HepG2 (cell line): ENCODE results near the gene SIMC1. TPM values are rescaled to one million over a fixed set of nuclear protein-coding genes. Genes with fewer than 3 reads are reported as not detected.

Source experiments
- ATAC-seq: fragments of 200-7000 bp; cut with Tn5 transposase; 3 replicates; pipeline ENCODE4 v1.9.1; 2020; ENCODE audit warnings: mild to moderate bottlenecking, moderate library complexity
- BruUV-seq: library from RNA; stranded (reverse); fragments of 400-500 nt; replicated peaks from 2 replicates; lab custom pipeline; 2021; lab: Mats Ljungman, UMichigan
- CTCF ChIA-PET: fragments of 300-600 bp; formaldehyde crosslinking; extraction: SDS; loops from one replicate; lab custom pipeline; 2021; ENCODE audit warnings: low total read pairs, inconsistent platforms, low intra/inter-chr PET ratio; lab: Yijun Ruan, JAX
- POLR2A ChIA-PET: fragments of 350-600 bp; sonication (Branson Sonifier 250); formaldehyde crosslinking; loops from one replicate; lab custom pipeline; 2020; ENCODE audit warnings: antibody characterized with exemption, inconsistent platforms; lab: Yijun Ruan, JAX
- DNase-seq: peaks from one replicate; pipeline ENCODE4 v3.0.0-alpha.2; 2015; ENCODE audit warnings: low spot score
- FAIRE-seq: peaks from 3 replicates; lab custom pipeline; 2011; peaks lifted over from hg19 to GRCh38; lab: Jason Lieb, UNC
- H2AFZ ChIP-seq: one replicate; pipeline ENCODE4 v1.6.1; 2011; ENCODE audit warnings: low read length, inconsistent platforms
- H3K27ac ChIP-seq: fragments of 300-600 bp; 3 replicates; pipeline ENCODE4 v1.8.0; 2011; ENCODE audit warnings: mixed run types, mild to moderate bottlenecking, mixed read lengths, low read length, inconsistent platforms; ENCODE audit not compliant: insufficient read depth; ENCODE audit errors: extremely low read length
- H3K27me3 ChIP-seq, 2 experiments: fragments of 200-600 bp in 1 of 2; 2 replicates in 1 of 2; 3 replicates in 1 of 2; pipeline versions ENCODE4 v1.6.0 to v1.8.0; 2011; ENCODE audit warnings: low read length in 2 of 2, mild to moderate bottlenecking in 2 of 2, moderate library complexity in 2 of 2, inconsistent platforms in 1 of 2; ENCODE audit not compliant: insufficient read depth in 2 of 2, control insufficient read depth in 1 of 2
- H3K36me3 ChIP-seq, 2 experiments: fragments of 200-600 bp in 1 of 2; replicated peaks in 1 of 2; 2 replicates in 1 of 2; 3 replicates in 1 of 2; pipeline versions ENCODE4 v1.5.1 to v1.8.0; 2011; ENCODE audit warnings: low read length in 2 of 2, inconsistent platforms in 1 of 2; ENCODE audit not compliant: insufficient read depth in 2 of 2, control insufficient read depth in 1 of 2
- H3K4me1 ChIP-seq: 2 replicates; pipeline ENCODE4 v1.5.1; 2012; ENCODE audit warnings: low read length, inconsistent platforms; ENCODE audit not compliant: insufficient read depth
- H3K4me2 ChIP-seq: 2 replicates; pipeline ENCODE4 v1.6.0; 2011; ENCODE audit warnings: low read depth, low read length, inconsistent platforms
- H3K4me3 ChIP-seq, 3 experiments: fragments of 200-600 bp in 1 of 3; sonication (generic), shearing (Covaris generic) in 1 of 3; replicated peaks in 1 of 3; 2 replicates each; pipeline ENCODE4 v1.5.1; 2011 to 2016; ENCODE audit warnings: low read length in 3 of 3, inconsistent platforms in 2 of 3, low read depth in 2 of 3, mild to moderate bottlenecking in 2 of 3, control low read depth in 1 of 3, mixed read lengths in 1 of 3; ENCODE audit not compliant: insufficient read depth in 1 of 3
- H3K79me2 ChIP-seq: one replicate; pipeline ENCODE4 v1.6.1; 2011; ENCODE audit warnings: low read length, inconsistent platforms; ENCODE audit not compliant: insufficient read depth
- H3K9ac ChIP-seq: 2 replicates; pipeline ENCODE4 v1.6.0; 2011; ENCODE audit warnings: mild to moderate bottlenecking, low read depth, low read length, inconsistent platforms; ENCODE audit not compliant: insufficient read depth
- H3K9me3 ChIP-seq: 2 replicates; pipeline ENCODE4 v1.5.1; 2012; ENCODE audit warnings: mild to moderate bottlenecking, low read length
- H4K20me1 ChIP-seq: 2 replicates; pipeline ENCODE4 v1.6.0; 2011; ENCODE audit warnings: inconsistent platforms, mild to moderate bottlenecking, low read length, moderate library complexity; ENCODE audit not compliant: insufficient read depth
- AHR ChIP-seq: IDR thresholded peaks from 2 replicates; pipeline ENCODE4 v1.6.1; 2018; ENCODE audit warnings: missing genetic modification reagents, missing compliant biosample characterization
- GFI1 ChIP-seq: sonication (generic); formaldehyde crosslinking; IDR thresholded peaks from 2 replicates; pipeline ENCODE4 v1.5.0; 2020; ENCODE audit warnings: missing genetic modification reagents, mild to moderate bottlenecking, borderline replicate concordance
- HNRNPL ChIP-seq: fragments of 200-400 bp; formaldehyde crosslinking; IDR thresholded peaks from 2 replicates; pipeline ENCODE4 v1.6.1; 2017; ENCODE audit warnings: mild to moderate bottlenecking, low read depth, low read length
- KLF11 ChIP-seq: IDR thresholded peaks from 2 replicates; pipeline ENCODE4 v1.6.1; 2016; ENCODE audit warnings: missing compliant biosample characterization
- MED13 ChIP-seq: sonication (generic); formaldehyde crosslinking; IDR thresholded peaks from 2 replicates; pipeline ENCODE4 v1.5.0; 2020; ENCODE audit warnings: missing genetic modification reagents
- RFXAP ChIP-seq: sonication (generic); formaldehyde crosslinking; IDR thresholded peaks from 2 replicates; pipeline ENCODE4 v1.4.0; 2020; ENCODE audit warnings: missing genetic modification reagents, borderline replicate concordance
- SALL1 ChIP-seq: sonication (generic); formaldehyde crosslinking; IDR thresholded peaks from 2 replicates; pipeline ENCODE4 v1.8.0; 2022; ENCODE audit warnings: mild to moderate bottlenecking, missing genetic modification reagents
- SNAPC2 ChIP-seq: sonication (generic); formaldehyde crosslinking; IDR thresholded peaks from 2 replicates; pipeline ENCODE4 v1.8.1; 2022; ENCODE audit warnings: mild to moderate bottlenecking, missing genetic modification reagents
- STAG1 ChIP-seq: sonication (generic); formaldehyde crosslinking; IDR thresholded peaks from 2 replicates; pipeline ENCODE4 v1.4.0; 2020; ENCODE audit warnings: missing genetic modification reagents
- ZFP36 ChIP-seq: fragments of 150-350 bp; IDR thresholded peaks from 2 replicates; pipeline ENCODE4 v1.6.1; 2018; ENCODE audit warnings: borderline replicate concordance, low read length, low read depth; ENCODE audit not compliant: partially characterized antibody
- ZNF263 ChIP-seq: sonication (generic); formaldehyde crosslinking; IDR thresholded peaks from 2 replicates; pipeline ENCODE4 v1.4.0; 2020; ENCODE audit warnings: missing genetic modification reagents
- ZNF333 ChIP-seq: sonication (generic); formaldehyde crosslinking; IDR thresholded peaks from 2 replicates; pipeline ENCODE4 v1.4.0; 2020; ENCODE audit warnings: mild to moderate bottlenecking, missing genetic modification reagents, borderline replicate concordance
- WGBS: methylation state at CpG from one replicate; pipeline ENCODE4 v1.1.6; 2017; ENCODE audit warnings: low lambda C conversion rate; 5-methylcytosine and 5-hydroxymethylcytosine counted together
- in situ Hi-C: cut with HindIII; loops from 2 replicates; pipeline ENCODE4 v1.10.0; 2017; ENCODE audit warnings: low pct_unique_long_range_greater_than_20kb; ENCODE audit not compliant: extremely low pct_ligation_motif_present
- intact Hi-C: fragments of 100-400 bp; cut with micrococcal nuclease; formaldehyde crosslinking; loops from one replicate; pipeline ENCODE4 v1.10.0; 2022; ENCODE audit not compliant: unreplicated experiment
- polyA plus RNA-seq, 8 experiments: library from polyadenylated mRNA; depleted of rRNA in 3 of 8; stranded (reverse) in 7 of 8; unstranded in 1 of 8; fragments of >200 nt; fragmentation: Illumina TruSeq in 4 of 8; extraction: Trizol in 4 of 8; gene quantifications; 2 replicates each; pipeline versions ENCODE4 v1.2.1 to v1.2.3, GENCODE V29; 2011 to 2016; ENCODE audit warnings: low read depth in 4 of 8, missing spikeins in 1 of 8, mixed read lengths in 1 of 8; ENCODE audit not compliant: insufficient read depth in 1 of 8
- total RNA-seq, 5 experiments: library from RNA; depleted of rRNA; stranded (reverse); fragments of >200 nt; fragmentation: Illumina TruSeq; extraction: Trizol; gene quantifications; 2 replicates each; pipeline ENCODE4 v1.2.3, GENCODE V29; 2016; ENCODE audit warnings: low read depth in 1 of 5
- TF ChIP-seq, protein P1 (sequence below): sonication (generic); formaldehyde crosslinking; IDR thresholded peaks from 2 replicates; pipeline ENCODE4 v1.8.0; 2022; ENCODE audit warnings: mild to moderate bottlenecking, missing genetic modification reagents, moderate library complexity
- TF ChIP-seq, protein P2 (sequence below): IDR thresholded peaks from 2 replicates; pipeline ENCODE4 v1.6.1; 2016; ENCODE audit warnings: missing genetic modification reagents, missing compliant biosample characterization
- TF ChIP-seq, protein P3 (sequence below): fragments of 450-650 bp; IDR thresholded peaks from 2 replicates; pipeline ENCODE4 v1.6.1; 2016
- TF ChIP-seq, protein P4 (sequence below): sonication (generic); formaldehyde crosslinking; IDR thresholded peaks from 2 replicates; pipeline ENCODE4 v1.5.1; 2020; ENCODE audit warnings: mild to moderate bottlenecking, missing genetic modification reagents, moderate library complexity
- TF ChIP-seq, protein P5 (sequence below): sonication (generic); formaldehyde crosslinking; IDR thresholded peaks from 2 replicates; pipeline ENCODE4 v1.8.1; 2023; ENCODE audit warnings: mild to moderate bottlenecking, inconsistent platforms, moderate library complexity, missing genetic modification reagents, borderline replicate concordance

SIMC1 gene
- total and polyA plus RNA-seq, 2 of the 13 experiments (the other 11 are each of a cell fraction or from before 2014, with no cell fraction given): 5.4 to 6.8 TPM

DNA sequence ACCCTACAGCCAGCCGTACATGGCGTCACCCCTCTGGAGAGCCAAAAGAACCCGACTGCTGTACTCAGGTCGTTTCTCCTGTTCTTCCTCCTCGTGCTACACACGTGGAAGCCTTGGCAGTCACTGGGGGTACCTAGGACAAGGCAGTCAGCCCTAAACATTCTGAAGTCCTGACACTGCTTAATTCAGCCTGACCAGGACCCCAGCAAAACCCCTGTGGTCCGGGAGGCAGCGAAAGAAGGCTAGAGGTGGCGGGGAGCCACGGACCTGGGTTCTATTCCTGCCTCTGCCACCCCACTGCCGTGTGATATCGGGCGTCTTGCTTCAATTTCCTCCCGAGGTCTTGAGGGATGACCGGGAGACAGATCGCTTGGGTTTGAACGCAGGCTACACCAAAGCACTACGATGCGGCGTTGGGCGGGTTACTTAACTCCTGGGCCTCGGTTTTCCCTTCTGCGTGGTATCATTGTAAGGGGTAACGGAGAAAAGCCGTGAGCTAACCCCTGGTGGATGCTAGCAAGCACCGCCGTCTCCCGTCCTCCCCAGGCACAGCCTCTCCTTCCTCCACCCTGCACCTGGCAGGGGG is 126.6 kb downstream of the SIMC1 start:
- Histone ChIP-seq H3K27me3 (peaks cover 3 to 6% of the 10 kb centered on the region in 2 experiments; a peak in 4 of 5 replicates), H3K4me1 (peaks cover 57% of the 10 kb centered on the region), H3K36me3 (no peaks in the 10 kb centered on the region), H3K4me2 (peak overlapping the region; percentile 93), H3K79me2 (peaks cover 12% of the 10 kb centered on the region), H2AFZ (no peak overlapping the region), H3K9ac (no peak overlapping the region; the same call in 1 of the 2 replicates), H3K27ac (no peak overlapping the region), H3K4me3 (peak overlapping the region; percentile 30 to 64 (median 44); a peak in 5 of 6 replicates), H3K9me3 (no peaks in the 10 kb centered on the region), H4K20me1 (no peaks in the 10 kb centered on the region)
- ChIA-PET POLR2A (no interaction called here), CTCF (no interaction called here)
- 30% methylated on average over 22 of the region's 28 CpGs for WGBS
- in situ Hi-C loops (no loop called here), intact Hi-C loops (no loop called here)
- FAIRE-seq (no peak), DNase-seq (no peak), ATAC-seq (no peak)
- no TSS peak for BruUV-seq
- TF ChIP-seq ZFP36 (no peak), GFI1 (CRISPR knock-in tag) (no peak), AHR (CRISPR knock-in tag) (0 out of 2 replicates have a peak, but pooled peaks have one; percentile 19), STAG1 (CRISPR knock-in tag) (no peak), SNAPC2 (no peak), HNRNPL (no peak), KLF11 (CRISPR knock-in tag) (no peak), MED13 (CRISPR knock-in tag) (no peak), RFXAP (CRISPR knock-in tag) (no peak), SALL1 (CRISPR knock-in tag) (peak; percentile 18; the same call in 1 of the 2 replicates), ZNF263 (CRISPR knock-in tag) (peak; percentile 49; the same call in 1 of the 2 replicates), ZNF333 (CRISPR knock-in tag) (no peak)
- TF ChIP-seq, protein P1, sequence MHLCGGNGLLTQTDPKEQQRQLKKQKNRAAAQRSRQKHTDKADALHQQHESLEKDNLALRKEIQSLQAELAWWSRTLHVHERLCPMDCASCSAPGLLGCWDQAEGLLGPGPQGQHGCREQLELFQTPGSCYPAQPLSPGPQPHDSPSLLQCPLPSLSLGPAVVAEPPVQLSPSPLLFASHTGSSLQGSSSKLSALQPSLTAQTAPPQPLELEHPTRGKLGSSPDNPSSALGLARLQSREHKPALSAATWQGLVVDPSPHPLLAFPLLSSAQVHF: no peak
- TF ChIP-seq, protein P2, sequence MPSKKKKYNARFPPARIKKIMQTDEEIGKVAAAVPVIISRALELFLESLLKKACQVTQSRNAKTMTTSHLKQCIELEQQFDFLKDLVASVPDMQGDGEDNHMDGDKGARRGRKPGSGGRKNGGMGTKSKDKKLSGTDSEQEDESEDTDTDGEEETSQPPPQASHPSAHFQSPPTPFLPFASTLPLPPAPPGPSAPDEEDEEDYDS (CRISPR knock-in tag): no peak
- TF ChIP-seq, protein P3, sequence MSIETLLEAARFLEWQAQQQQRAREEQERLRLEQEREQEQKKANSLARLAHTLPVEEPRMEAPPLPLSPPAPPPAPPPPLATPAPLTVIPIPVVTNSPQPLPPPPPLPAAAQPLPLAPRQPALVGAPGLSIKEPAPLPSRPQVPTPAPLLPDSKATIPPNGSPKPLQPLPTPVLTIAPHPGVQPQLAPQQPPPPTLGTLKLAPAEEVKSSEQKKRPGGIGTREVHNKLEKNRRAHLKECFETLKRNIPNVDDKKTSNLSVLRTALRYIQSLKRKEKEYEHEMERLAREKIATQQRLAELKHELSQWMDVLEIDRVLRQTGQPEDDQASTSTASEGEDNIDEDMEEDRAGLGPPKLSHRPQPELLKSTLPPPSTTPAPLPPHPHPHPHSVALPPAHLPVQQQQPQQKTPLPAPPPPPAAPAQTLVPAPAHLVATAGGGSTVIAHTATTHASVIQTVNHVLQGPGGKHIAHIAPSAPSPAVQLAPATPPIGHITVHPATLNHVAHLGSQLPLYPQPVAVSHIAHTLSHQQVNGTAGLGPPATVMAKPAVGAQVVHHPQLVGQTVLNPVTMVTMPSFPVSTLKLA: 0 out of 2 replicates have a peak, but pooled peaks have one; percentile 7
- TF ChIP-seq, protein P4, sequence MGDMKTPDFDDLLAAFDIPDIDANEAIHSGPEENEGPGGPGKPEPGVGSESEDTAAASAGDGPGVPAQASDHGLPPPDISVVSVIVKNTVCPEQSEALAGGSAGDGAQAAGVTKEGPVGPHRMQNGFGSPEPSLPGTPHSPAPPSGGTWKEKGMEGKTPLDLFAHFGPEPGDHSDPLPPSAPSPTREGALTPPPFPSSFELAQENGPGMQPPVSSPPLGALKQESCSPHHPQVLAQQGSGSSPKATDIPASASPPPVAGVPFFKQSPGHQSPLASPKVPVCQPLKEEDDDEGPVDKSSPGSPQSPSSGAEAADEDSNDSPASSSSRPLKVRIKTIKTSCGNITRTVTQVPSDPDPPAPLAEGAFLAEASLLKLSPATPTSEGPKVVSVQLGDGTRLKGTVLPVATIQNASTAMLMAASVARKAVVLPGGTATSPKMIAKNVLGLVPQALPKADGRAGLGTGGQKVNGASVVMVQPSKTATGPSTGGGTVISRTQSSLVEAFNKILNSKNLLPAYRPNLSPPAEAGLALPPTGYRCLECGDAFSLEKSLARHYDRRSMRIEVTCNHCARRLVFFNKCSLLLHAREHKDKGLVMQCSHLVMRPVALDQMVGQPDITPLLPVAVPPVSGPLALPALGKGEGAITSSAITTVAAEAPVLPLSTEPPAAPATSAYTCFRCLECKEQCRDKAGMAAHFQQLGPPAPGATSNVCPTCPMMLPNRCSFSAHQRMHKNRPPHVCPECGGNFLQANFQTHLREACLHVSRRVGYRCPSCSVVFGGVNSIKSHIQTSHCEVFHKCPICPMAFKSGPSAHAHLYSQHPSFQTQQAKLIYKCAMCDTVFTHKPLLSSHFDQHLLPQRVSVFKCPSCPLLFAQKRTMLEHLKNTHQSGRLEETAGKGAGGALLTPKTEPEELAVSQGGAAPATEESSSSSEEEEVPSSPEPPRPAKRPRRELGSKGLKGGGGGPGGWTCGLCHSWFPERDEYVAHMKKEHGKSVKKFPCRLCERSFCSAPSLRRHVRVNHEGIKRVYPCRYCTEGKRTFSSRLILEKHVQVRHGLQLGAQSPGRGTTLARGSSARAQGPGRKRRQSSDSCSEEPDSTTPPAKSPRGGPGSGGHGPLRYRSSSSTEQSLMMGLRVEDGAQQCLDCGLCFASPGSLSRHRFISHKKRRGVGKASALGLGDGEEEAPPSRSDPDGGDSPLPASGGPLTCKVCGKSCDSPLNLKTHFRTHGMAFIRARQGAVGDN: peak; percentile 56
- TF ChIP-seq, protein P5, sequence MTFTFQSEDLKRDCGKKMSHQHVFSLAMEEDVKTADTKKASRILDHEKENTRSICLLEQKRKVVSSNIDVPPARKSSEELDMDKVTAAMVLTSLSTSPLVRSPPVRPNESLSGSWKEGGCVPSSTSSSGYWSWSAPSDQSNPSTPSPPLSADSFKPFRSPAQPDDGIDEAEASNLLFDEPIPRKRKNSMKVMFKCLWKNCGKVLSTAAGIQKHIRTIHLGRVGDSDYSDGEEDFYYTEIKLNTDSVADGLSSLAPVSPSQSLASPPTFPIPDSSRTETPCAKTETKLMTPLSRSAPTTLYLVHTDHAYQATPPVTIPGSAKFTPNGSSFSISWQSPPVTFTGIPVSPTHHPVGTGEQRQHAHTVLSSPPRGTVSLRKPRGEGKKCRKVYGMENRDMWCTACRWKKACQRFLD (CRISPR knock-in tag): no peak
